ENCODE results near the gene TENM4. TPM values are rescaled to one million over a fixed set of nuclear protein-coding genes. Genes with fewer than 3 reads are reported as not detected.

TENM4 gene
- total RNA-seq, 2 experiments from 2014 or later, result not detected

DNA sequence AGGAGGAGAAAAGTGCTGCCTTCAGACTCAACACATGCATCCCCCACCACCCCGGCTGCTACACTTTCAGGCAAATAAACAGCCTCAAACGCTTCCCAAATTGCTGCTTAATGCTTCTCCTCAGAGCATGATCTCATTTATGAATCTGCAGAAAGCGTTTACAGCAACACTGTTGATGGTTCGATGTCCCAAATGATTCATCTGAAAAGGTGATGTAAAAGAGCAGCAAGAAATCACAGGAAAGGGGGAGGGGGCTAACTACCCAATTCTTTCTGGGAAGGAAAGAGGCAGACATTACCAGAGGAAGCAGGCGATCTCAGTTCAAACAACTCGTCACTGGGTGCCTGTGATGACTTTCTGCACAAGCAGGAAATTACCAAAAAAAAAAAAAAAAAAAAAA, 119.6 kb downstream of the TENM4 start:
- no peaks in the 10 kb centered on the region for H3K9me3 ChIP-seq (ENCODE audit: low read length)
- H2AFZ ChIP-seq (ENCODE audit: low read length), result no peak overlapping the region
- H3K9me2 ChIP-seq (ENCODE audit: insufficient read depth, low read length), result no peaks in the 10 kb centered on the region
- H3K4me2 ChIP-seq (ENCODE audit: low read length), result no peak overlapping the region
- no peaks in the 10 kb centered on the region for H3K4me1 ChIP-seq (ENCODE audit: insufficient read depth, low read length, poor library complexity, severe bottlenecking)
- no TSS peak for BruUV-seq (replicated peaks)
- no peak for TF ChIP-seq EZH2phosphoT487 (IDR thresholded peaks at IDR 0.05; ENCODE audit: borderline replicate concordance, low read depth, low read length)
- TF ChIP-seq, protein P1, sequence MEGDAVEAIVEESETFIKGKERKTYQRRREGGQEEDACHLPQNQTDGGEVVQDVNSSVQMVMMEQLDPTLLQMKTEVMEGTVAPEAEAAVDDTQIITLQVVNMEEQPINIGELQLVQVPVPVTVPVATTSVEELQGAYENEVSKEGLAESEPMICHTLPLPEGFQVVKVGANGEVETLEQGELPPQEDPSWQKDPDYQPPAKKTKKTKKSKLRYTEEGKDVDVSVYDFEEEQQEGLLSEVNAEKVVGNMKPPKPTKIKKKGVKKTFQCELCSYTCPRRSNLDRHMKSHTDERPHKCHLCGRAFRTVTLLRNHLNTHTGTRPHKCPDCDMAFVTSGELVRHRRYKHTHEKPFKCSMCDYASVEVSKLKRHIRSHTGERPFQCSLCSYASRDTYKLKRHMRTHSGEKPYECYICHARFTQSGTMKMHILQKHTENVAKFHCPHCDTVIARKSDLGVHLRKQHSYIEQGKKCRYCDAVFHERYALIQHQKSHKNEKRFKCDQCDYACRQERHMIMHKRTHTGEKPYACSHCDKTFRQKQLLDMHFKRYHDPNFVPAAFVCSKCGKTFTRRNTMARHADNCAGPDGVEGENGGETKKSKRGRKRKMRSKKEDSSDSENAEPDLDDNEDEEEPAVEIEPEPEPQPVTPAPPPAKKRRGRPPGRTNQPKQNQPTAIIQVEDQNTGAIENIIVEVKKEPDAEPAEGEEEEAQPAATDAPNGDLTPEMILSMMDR (conservative IDR thresholded peaks at IDR 0.05; ENCODE audit: low read length), result no peak
- intact Hi-C loops (cut with micrococcal nuclease; ENCODE audit: unreplicated experiment), result no loop called here
- no peak overlapping the region for H3K27ac ChIP-seq (ENCODE audit: low read depth, low read length, poor library complexity, severe bottlenecking)
- no peaks in the 10 kb centered on the region for H4K20me1 ChIP-seq (ENCODE audit: insufficient read depth, low read length)
- H3K36me3 ChIP-seq (ENCODE audit: insufficient read depth, low read length), result no peaks in the 10 kb centered on the region
- ChIA-PET POLR2A (interaction anchor here (0.7 kb wide), 1 partner anchor 195 kb away, joined by 7 read pairs; no protein-coding TSS in a partner anchor), CTCF (ENCODE audit: unreplicated experiment) (no interaction called here)
- no peak for DNase-seq (ENCODE audit: low spot score)
- H3K4me3 ChIP-seq (ENCODE audit: low read depth, low read length, poor library complexity, severe bottlenecking), result no peak overlapping the region
- H3K79me2 ChIP-seq (ENCODE audit: insufficient read depth, low read depth, low read length), result no peaks in the 10 kb centered on the region

DNA sequence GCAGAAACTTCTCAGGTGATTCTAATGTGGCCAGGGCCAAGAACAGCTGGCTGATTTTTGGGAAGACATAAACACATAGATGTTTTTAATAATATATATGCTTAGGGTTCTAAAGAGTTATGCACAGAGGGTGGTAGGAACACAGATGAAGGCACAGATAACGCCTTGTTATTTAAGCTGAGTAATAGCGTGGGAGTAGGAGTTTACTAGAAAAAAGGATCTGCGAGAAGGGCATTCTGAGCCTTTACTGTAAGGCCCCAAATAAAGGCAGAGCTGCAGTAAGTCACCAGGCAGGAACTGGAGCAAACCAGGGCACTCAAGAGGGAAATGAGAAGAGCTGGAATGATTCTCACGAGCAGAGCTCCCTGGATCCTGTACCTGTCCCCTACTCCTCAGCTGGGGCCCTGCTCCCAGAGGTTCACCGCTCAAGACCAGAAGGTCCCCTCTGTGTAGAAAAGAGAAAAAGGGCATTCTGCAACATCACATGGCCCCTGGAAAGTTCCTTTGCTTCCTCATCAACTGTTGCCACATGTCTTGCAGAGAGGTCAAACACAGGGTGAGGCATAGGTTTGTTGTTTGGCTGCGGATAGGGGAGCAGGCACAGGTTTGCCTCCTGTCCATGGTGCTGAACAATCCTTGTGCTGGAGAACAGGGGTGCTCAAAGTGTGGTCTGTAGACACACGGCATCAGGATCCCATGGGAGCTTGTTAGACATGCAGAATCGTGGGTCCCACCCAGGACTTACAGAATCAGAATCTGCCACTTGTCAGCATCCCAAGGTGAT, 125.7 kb downstream of the TENM4 start:
- POLR2A ChIA-PET, result no interaction called here
- Histone ChIP-seq H3K9me2 (ENCODE audit: insufficient read depth, low read length) (no peaks in the 10 kb centered on the region), H4K20me1 (ENCODE audit: insufficient read depth, low read length) (no peaks in the 10 kb centered on the region), H3K9me3 (ENCODE audit: low read length) (no peaks in the 10 kb centered on the region), H2AFZ (ENCODE audit: low read length) (no peak overlapping the region), H3K4me3 (ENCODE audit: low read depth, low read length, poor library complexity, severe bottlenecking) (no peak overlapping the region), H3K4me1 (ENCODE audit: insufficient read depth, low read length, poor library complexity, severe bottlenecking) (no peaks in the 10 kb centered on the region), H3K36me3 (ENCODE audit: insufficient read depth, low read length) (no peaks in the 10 kb centered on the region), H3K4me2 (ENCODE audit: low read length) (no peak overlapping the region), H3K79me2 (ENCODE audit: insufficient read depth, low read depth, low read length) (no peaks in the 10 kb centered on the region), H3K27ac (ENCODE audit: low read depth, low read length, poor library complexity, severe bottlenecking) (no peak overlapping the region)
- CTCF ChIA-PET (ENCODE audit: unreplicated experiment), result no interaction called here
- no peak for DNase-seq (ENCODE audit: low spot score)
- TF ChIP-seq, protein P1 (conservative IDR thresholded peaks at IDR 0.05; ENCODE audit: low read length), result no peak
- TF ChIP-seq EZH2phosphoT487 (IDR thresholded peaks at IDR 0.05; ENCODE audit: borderline replicate concordance, low read depth, low read length), result no peak
- intact Hi-C loops (cut with micrococcal nuclease; ENCODE audit: unreplicated experiment), result no loop called here
- BruUV-seq (replicated peaks), result no TSS peak

DNA sequence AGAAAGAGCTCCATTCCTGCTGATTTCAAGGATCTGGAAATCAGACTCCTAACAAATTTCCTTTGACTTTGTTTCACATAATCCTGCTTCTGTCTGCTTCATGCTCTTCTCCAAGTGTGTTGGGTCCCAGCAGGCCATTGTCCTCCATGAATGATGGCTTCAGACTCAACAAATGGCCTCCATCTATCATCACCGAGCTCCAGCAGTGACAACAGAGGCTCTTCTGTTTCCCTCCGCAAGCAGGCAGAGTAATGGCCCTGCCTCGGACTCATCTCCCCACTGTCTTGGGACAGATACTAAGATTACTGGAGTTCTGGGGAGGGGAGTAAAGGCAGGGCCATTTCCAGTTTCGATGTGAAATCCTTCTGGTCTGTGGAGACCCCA, 127.3 kb downstream of the TENM4 start:
- no peak overlapping the region for H3K4me2 ChIP-seq (ENCODE audit: low read length)
- DNase-seq (ENCODE audit: low spot score), result no peak
- no peak overlapping the region for H3K27ac ChIP-seq (ENCODE audit: low read depth, low read length, poor library complexity, severe bottlenecking)
- no peaks in the 10 kb centered on the region for H3K9me2 ChIP-seq (ENCODE audit: insufficient read depth, low read length)
- TF ChIP-seq, protein P1 (conservative IDR thresholded peaks at IDR 0.05; ENCODE audit: low read length), result no peak
- TF ChIP-seq EZH2phosphoT487 (IDR thresholded peaks at IDR 0.05; ENCODE audit: borderline replicate concordance, low read depth, low read length), result no peak
- no peaks in the 10 kb centered on the region for H3K79me2 ChIP-seq (ENCODE audit: insufficient read depth, low read depth, low read length)
- H3K4me3 ChIP-seq (ENCODE audit: low read depth, low read length, poor library complexity, severe bottlenecking), result no peak overlapping the region
- no peaks in the 10 kb centered on the region for H3K36me3 ChIP-seq (ENCODE audit: insufficient read depth, low read length)
- BruUV-seq (replicated peaks), result no TSS peak
- CTCF ChIA-PET (ENCODE audit: unreplicated experiment), result no interaction called here
- no peaks in the 10 kb centered on the region for H4K20me1 ChIP-seq (ENCODE audit: insufficient read depth, low read length)
- POLR2A ChIA-PET, result no interaction called here
- H3K4me1 ChIP-seq (ENCODE audit: insufficient read depth, low read length, poor library complexity, severe bottlenecking), result no peaks in the 10 kb centered on the region
- H2AFZ ChIP-seq (ENCODE audit: low read length), result no peak overlapping the region
- intact Hi-C loops (cut with micrococcal nuclease; ENCODE audit: unreplicated experiment), result no loop called here
- H3K9me3 ChIP-seq (ENCODE audit: low read length), result no peaks in the 10 kb centered on the region
